HG02840 (cell line): ENCODE data around the gene MED6.

ENCODE experiments used
- ATAC-seq: cut with Tn5 transposase; IDR thresholded peaks from one replicate; pipeline ENCODE4 v1.9.1; 2021; ENCODE audit warnings: mild to moderate bottlenecking, moderate library complexity, moderate number of reproducible peaks; ENCODE audit not compliant: unreplicated experiment, low FRiP score

Gene MED6

DNA sequence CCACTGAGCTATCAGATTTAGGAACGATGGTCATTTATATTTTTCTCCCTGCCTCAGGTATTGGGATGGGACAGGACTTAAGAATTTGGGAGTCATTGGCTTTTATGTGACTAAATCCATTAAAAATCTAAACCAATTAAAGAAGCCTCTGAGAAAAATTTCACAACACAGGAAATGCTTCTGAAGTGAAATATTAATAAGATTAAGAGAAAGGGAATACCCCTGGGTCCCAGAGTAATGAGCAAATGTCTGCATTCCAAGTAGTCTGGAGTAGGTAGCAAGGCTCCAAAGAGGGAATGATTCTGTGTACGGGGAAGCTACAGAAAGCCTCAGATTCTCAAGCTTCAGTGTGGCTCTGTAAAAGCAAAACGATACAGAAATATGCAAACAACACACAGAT, 707 bp upstream of the MED6 start:
- no peak for ATAC-seq

DNA sequence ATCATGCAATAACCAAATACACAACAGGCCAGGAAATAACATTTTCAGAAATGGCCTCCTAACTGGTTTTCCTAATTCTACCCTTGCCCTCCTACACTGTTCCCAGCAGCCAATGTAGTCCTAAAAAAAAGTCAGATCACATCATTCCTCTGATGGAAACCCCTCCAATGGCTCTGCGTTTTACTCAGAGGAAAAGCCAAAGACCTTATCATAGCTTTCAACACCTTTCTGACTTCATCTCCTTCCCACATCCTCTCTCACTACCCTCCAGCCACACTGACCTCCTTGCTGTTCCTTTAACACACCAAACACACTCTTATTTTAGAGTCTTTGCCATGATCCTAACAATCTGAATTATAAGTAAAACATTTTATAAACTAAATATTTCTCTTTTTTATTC, 1.1 kb downstream of the MED6 start:
- no peak for ATAC-seq

GRCh38 chr14:70597731-70598130, 2.7 kb downstream of the MED6 start:
- no peak for ATAC-seq

GRCh38 chr14:70595443-70596185, 4.8 kb downstream of the MED6 start:
- no peak for ATAC-seq

GRCh38 chr14:70594461-70594860, 6.0 kb downstream of the MED6 start:
- no peak for ATAC-seq

DNA sequence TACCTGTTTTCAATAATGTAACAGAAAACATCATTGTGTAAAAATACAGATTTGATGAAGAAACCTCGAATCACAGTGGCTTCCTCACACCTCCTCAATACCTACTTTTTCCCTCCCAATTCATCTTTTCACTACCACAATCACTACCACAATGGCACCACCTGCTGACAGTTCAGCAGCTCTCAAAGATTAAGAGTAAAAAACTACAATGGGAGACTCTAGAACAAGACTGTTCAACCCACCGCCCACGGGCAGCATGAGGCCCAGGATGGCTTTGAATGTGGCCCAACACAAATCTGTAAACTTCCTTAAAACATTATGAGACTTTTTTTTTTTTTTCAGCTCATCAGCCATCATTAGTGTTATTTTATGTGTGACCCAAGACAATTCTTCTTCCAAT, 15.2 kb downstream of the MED6 start:
- ATAC-seq, result no peak

GRCh38 chr14:70576891-70577290, 23.6 kb downstream of the MED6 start:
- ATAC-seq, result no peak

- no peak for ATAC-seq
Measured at GRCh38 chr14:70573050-70573449, 27.4 kb downstream of the MED6 start.

- no peak for ATAC-seq
Measured at GRCh38 chr14:70571139-70571538, 29.3 kb downstream of the MED6 start.

DNA sequence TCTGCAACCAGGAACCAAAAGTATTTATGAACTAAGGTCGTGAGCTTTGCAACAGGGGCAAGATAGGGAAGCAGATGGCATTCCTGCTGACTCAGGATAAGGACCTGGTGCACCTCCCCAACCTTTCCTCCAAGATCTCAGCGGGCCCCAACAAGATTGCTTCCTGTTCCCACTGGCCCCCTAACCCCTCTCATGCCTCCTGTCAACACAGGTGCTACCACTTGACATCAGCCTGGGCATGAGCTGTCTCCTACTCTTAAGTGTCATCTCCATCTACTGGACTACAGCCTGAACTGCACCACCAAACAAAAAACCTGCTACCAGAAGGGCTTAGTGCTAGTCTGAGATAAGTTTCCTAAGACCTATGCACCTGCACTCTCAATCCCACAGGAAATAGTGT, 32.7 kb downstream of the MED6 start:
- no peak for ATAC-seq

GRCh38 chr14:70563869-70564268, 36.6 kb downstream of the MED6 start:
- ATAC-seq, result no peak

- no peak for ATAC-seq
Measured at GRCh38 chr14:70563417-70563816, 37.0 kb downstream of the MED6 start.

DNA sequence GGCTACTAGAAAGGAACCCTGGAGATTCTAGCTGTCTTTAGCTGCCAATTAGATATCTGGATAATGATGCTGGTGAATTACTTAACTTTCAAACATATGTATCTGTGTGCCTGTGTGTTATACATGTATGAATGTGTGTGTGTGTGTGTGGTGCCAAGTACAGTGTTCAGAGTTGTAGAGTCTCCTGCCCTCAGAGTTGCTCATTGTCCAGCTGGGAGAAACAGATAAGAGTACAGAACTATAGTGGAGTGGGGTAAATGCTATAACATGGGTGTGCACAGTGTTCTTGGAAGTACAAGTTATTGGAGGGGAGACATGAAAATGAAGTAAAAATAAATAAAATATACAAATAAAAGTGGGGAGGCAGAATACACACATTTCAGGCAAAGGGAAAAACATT, 42.1 kb downstream of the MED6 start:
- no peak for ATAC-seq

DNA sequence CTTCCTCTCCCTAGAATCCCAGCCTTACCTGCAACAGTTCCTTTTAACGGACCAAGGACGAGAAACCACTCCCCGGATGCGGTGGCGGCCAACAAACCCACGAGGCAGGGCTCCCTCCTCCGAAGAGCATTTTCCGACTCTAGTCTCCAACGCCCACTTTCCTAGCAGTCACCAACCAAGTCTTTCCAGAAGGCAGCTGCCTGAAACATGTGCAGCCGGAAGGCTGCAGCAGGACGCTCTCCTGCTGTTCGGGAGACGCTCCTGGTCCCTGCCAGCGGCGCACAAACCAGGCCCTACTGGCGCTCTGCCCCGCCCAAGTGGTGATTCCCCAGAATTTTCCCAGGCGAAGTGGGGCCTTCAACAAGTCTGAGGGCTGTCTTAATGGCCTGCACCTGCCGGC, 44.6 kb downstream of the MED6 start:
- ATAC-seq, result no peak

GRCh38 chr14:70538087-70538486, 62.4 kb downstream of the MED6 start:
- no peak for ATAC-seq

- ATAC-seq, result no peak
Measured at GRCh38 chr14:70536830-70537229, 63.6 kb downstream of the MED6 start.

DNA sequence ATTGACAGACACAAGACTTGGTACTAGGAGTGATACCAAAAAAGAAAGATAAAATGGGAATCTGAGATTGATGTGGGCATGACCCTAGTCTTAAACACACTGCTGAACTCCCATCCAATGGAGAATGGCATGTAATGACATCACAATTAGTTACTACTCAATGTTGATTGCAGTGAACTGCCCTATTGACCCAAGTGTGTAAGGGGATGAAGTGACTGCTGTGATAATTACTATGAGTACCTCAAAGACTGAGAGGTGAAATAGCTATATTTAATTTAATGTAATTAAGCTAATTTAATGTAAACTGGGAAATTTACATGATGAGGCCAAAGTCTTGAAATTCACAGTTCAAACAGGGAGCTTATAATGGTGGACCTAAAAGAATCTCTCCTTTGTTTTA, 65.6 kb downstream of the MED6 start, which contains the start of gene ADAM20:
Gene ADAM20 (minus strand): TSS at position 101 of the 400 bp plus-strand sequence. CDS start 10,247 bp downstream, outside the sequence.
- ATAC-seq, result no peak
